ENCODE results near the gene POLE4. TPM values are rescaled to one million over a fixed set of nuclear protein-coding genes. Genes with fewer than 3 reads are reported as not detected.

Gene POLE4
- total RNA-seq, 1 experiment from 2014 or later = 34.6 TPM

- H3K27me3 Mint-ChIP-seq (ENCODE audit: unreplicated experiment) = no peaks in the 10 kb centered on the region
- DNase-seq = no peak
- no peak overlapping the region for H3K27ac Mint-ChIP-seq (ENCODE audit: unreplicated experiment)
- intact Hi-C loops (cut with micrococcal nuclease; ENCODE audit: unreplicated experiment) = loop anchor here (5.0 to 10.0 kb wide), 3 partner anchors 119 to 692 kb away; no protein-coding TSS in a partner anchor
- H3K36me3 Mint-ChIP-seq (ENCODE audit: insufficient read depth, unreplicated experiment) = peaks cover 5% of the 10 kb centered on the region
- no TSS peak for BruUV-seq (replicated peaks)
- peaks cover 11% of the 10 kb centered on the region for H3K4me1 Mint-ChIP-seq (ENCODE audit: low read depth, unreplicated experiment)
- TF ChIP-seq CTCF (IDR thresholded peaks at IDR 0.05; ENCODE audit: unreplicated experiment) = no peak
- H3K9me3 Mint-ChIP-seq (ENCODE audit: low read depth, unreplicated experiment) = peaks cover 3% of the 10 kb centered on the region
- H3K4me3 Mint-ChIP-seq (ENCODE audit: low read depth, unreplicated experiment) = no peak overlapping the region
- CTCF ChIA-PET = interaction anchor here (0.6 kb wide), 1 partner anchor 29 kb away, joined by 3 read pairs; no protein-coding TSS in a partner anchor
Observed at GRCh38 chr2:74915743-74916142, 42.7 kb upstream of the POLE4 start.

DNA sequence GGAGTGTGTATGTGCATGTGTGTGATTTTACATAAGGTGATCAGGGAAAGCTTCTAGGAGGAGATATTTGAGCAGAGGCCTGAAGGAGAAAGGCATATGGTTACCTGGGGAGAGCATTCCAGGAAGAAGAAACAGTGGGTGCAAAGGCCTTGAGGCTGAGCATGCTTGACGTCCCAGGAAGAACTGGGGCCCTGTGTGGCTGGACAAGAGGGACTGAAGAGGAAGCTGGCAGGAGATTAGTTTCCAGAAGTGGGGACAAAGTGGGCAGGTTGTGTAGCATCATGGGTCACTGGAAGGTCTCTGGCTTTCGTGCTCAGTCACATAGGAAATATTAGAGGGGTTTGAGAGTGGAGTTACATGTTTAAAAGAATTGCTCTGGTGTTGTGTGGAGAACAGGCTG, 42.0 kb upstream of the POLE4 start:
- no peak for DNase-seq
- intact Hi-C loops (cut with micrococcal nuclease; ENCODE audit: unreplicated experiment) = loop anchor here (5.0 to 10.0 kb wide), 3 partner anchors 118 to 691 kb away; no protein-coding TSS in a partner anchor
- H3K27me3 Mint-ChIP-seq (ENCODE audit: unreplicated experiment) = peaks cover 6% of the 10 kb centered on the region
- H3K36me3 Mint-ChIP-seq (ENCODE audit: insufficient read depth, unreplicated experiment) = peaks cover 5% of the 10 kb centered on the region
- H3K4me3 Mint-ChIP-seq (ENCODE audit: low read depth, unreplicated experiment) = no peak overlapping the region
- BruUV-seq (replicated peaks) = no TSS peak
- H3K9me3 Mint-ChIP-seq (ENCODE audit: low read depth, unreplicated experiment) = peaks cover 3% of the 10 kb centered on the region
- peaks cover 11% of the 10 kb centered on the region for H3K4me1 Mint-ChIP-seq (ENCODE audit: low read depth, unreplicated experiment)
- TF ChIP-seq CTCF (IDR thresholded peaks at IDR 0.05; ENCODE audit: unreplicated experiment) = no peak
- no peak overlapping the region for H3K27ac Mint-ChIP-seq (ENCODE audit: unreplicated experiment)
- CTCF ChIA-PET = no interaction called here

DNA sequence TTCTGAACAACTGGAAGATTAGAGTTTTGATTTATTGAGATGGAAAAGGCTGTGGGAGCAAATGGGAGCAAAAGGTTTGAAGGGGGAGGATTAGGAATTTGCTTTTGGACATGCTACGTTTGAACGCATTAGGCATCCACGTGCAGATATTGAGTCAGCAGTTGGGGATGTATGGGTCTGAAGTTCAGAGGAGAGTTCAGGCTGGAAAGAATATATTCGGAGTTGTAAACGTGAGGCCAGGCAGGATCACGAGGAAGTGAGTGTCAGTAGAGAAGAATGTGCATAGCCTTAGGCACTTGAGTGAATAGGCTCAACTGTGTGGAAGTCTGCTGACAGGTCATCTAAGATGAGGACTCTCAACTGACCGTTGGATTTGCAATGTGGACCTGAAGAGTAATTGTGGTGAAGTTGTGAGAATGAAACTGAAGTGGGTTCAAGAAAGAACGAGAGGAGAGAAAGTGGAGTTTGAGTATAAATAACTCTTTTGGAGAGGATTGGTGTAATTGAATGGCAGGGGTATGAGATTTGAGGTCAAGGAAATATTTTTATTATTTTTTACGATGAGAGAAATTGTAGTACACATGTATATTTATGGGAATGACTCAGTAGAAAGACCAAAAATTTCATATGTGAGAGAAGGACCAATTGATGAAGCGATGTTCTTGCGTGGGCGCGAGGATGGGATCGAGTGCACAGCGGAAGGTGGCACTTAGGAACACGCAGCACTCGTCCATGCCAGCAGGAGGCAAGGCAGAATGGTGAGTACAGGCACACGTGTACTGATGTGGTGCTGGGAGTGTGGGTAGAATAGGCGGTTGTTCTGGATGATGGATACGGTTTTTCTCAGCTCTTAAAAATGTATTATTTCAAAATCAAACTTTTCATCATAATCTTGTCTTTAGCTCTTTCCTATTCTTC, 40.5 kb upstream of the POLE4 start:
- DNase-seq = peak; percentile 22
- no peak for TF ChIP-seq CTCF (IDR thresholded peaks at IDR 0.05; ENCODE audit: unreplicated experiment)
- BruUV-seq (replicated peaks) = no TSS peak
- CTCF ChIA-PET = no interaction called here
- H3K9me3 Mint-ChIP-seq (ENCODE audit: low read depth, unreplicated experiment) = no peaks in the 10 kb centered on the region
- H3K27me3 Mint-ChIP-seq (ENCODE audit: unreplicated experiment) = peaks cover 11% of the 10 kb centered on the region
- H3K4me3 Mint-ChIP-seq (ENCODE audit: low read depth, unreplicated experiment) = no peak overlapping the region
- H3K4me1 Mint-ChIP-seq (ENCODE audit: low read depth, unreplicated experiment) = peaks cover 11% of the 10 kb centered on the region
- H3K27ac Mint-ChIP-seq (ENCODE audit: unreplicated experiment) = no peak overlapping the region
- intact Hi-C loops (cut with micrococcal nuclease; ENCODE audit: unreplicated experiment) = loop anchor here (5.0 to 10.0 kb wide), 3 partner anchors 117 to 689 kb away; no protein-coding TSS in a partner anchor
- H3K36me3 Mint-ChIP-seq (ENCODE audit: insufficient read depth, unreplicated experiment) = peaks cover 5% of the 10 kb centered on the region

DNA sequence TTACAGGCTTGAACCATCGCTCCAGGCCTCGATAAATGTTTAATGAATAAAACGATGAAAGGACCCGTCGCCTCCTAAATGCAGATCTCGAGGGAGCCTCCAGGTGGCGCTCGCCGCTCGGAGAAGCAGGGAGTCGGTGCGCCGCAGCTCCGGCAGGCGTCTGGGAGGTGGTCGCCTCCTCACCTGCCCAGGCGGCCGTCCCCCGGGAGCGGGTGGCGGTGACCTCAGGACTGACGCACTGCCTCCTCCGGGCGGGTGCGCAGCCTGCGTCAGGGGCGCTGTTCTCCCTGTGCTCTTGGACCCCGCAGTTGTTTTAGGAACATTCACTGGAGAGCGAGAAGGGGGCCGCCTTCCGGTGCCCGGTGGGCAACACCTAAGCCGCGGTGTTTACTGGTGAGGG, 38.6 kb upstream of the POLE4 start:
- Mint-ChIP-seq H3K27ac (ENCODE audit: unreplicated experiment) (no peak overlapping the region), H3K27me3 (ENCODE audit: unreplicated experiment) (peaks cover 11% of the 10 kb centered on the region), H3K4me1 (ENCODE audit: low read depth, unreplicated experiment) (peaks cover 11% of the 10 kb centered on the region), H3K9me3 (ENCODE audit: low read depth, unreplicated experiment) (no peaks in the 10 kb centered on the region), H3K4me3 (ENCODE audit: low read depth, unreplicated experiment) (peak overlapping the region; percentile 12), H3K36me3 (ENCODE audit: insufficient read depth, unreplicated experiment) (peaks cover 5% of the 10 kb centered on the region)
- intact Hi-C loops (cut with micrococcal nuclease; ENCODE audit: unreplicated experiment) = loop anchor here (1.0 to 10.0 kb wide), 4 partner anchors 62 to 687 kb away; no protein-coding TSS in a partner anchor
- peak; percentile 83 for DNase-seq
- BruUV-seq (replicated peaks) = no TSS peak
- CTCF ChIA-PET = interaction anchor here (0.6 to 1.8 kb wide), 5 partner anchors 69 to 708 kb away, joined by 3 to 4 read pairs (median 3); no protein-coding TSS in a partner anchor
- peak; percentile 95 for TF ChIP-seq CTCF (IDR thresholded peaks at IDR 0.05; ENCODE audit: unreplicated experiment)

All from Calu3 (cell line).